ENCODE measurements around the gene PPP4R3C.
"Not testable (repeated sequence)": the region's sequence is repeated elsewhere in the genome, so short reads cannot be mapped to it uniquely, and the experiment has no call there.

PPP4R3C gene

DNA sequence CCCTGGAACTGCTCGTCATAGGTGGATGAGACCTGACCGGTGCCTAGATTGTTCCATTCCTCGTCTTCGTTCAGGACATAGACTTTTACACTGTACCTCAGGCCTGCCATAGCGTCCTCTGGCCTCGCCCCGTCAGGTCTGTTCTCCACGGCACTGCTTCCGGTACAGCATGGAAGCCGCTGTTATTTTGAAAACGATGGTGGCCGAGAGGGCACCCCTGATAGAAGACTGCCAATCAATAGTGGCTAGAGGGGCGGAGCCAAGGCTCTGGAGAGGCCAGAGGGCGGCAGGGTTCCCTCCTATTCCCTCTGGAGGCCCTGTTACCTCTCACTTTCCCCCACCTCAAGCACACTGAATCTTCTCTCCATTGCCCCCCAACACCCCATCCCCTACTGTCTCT, at the start of gene PPP4R3C:
Gene PPP4R3C, minus strand, starts transcription at position 155 of the 400 bp plus-strand sequence. Its CDS starts 45 bp downstream, at position 110.
- no peak for TF ChIP-seq CTCF (IDR thresholded peaks at IDR 0.05)
- DNase-seq (ENCODE audit: low spot score), result no peak

GRCh38 chrX:27491397-27491796, 28.3 kb upstream of the PPP4R3C start:
- Histone ChIP-seq H3K27ac (no peak overlapping the region), H3K4me3 (no peak overlapping the region)
- no peak for TF ChIP-seq CTCF (IDR thresholded peaks at IDR 0.05)
- DNase-seq (ENCODE audit: low spot score), result no peak

More for the DNA sequence above, at the start of gene PPP4R3C:
- Histone ChIP-seq H3K27ac (no peak within 1 kb of the TSS), H3K4me3 (no peak within 1 kb of the TSS)

GRCh38 chrX:27466051-27466450, 2.9 kb upstream of the PPP4R3C start:
- DNase-seq (ENCODE audit: low spot score), result no peak
- H3K27ac ChIP-seq, result no peak overlapping the region
- no peak for TF ChIP-seq CTCF (IDR thresholded peaks at IDR 0.05)

DNA sequence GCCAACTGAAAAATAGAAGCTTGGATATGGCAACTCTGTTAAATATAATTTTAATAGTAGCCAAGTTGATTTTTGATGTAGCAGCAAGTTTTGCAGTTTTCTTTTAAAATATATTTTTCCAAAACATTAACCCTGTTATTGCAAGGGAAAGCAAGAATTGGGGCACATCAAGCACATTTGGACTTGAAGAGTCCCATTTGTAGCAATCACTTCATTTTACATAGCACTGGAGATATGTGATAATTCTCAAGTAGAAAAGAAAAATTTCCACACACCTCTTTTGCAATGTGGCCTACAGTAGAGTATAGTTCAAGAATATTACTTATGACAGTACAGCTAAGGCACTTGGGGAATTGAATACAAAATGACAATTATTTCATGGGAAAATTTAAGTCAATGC, 1.9 kb upstream of the PPP4R3C start:
- no peak for TF ChIP-seq CTCF (IDR thresholded peaks at IDR 0.05)
- no peak for DNase-seq (ENCODE audit: low spot score)
- Histone ChIP-seq H3K4me3 (no peak overlapping the region), H3K27ac (no peak overlapping the region)

More at GRCh38 chrX:27466051-27466450, 2.9 kb upstream of the PPP4R3C start:
- H3K4me3 ChIP-seq, result no peak overlapping the region

DNA sequence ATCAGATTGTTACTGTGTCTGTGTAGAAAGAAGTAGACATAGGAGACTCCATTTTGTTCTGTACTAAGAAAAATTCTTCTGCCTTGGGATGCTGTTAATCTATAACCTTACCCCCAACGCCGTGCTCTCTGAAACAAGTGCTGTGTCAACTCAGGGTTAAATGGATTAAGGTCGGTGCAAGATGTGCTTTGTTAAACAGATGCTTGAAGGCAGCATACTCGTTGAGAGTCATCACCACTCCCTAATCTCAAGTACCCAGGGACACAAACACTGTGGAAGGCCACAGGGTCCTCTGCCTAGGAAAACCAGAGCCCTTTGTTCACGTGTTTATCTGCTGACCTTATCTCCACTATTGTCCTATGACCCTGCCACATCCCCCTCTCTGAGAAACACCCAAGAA, 4.0 kb downstream of the PPP4R3C start:
- not testable (repeated sequence) for H3K4me3 ChIP-seq; H3K27ac ChIP-seq; DNase-seq (ENCODE audit: low spot score)

DNA sequence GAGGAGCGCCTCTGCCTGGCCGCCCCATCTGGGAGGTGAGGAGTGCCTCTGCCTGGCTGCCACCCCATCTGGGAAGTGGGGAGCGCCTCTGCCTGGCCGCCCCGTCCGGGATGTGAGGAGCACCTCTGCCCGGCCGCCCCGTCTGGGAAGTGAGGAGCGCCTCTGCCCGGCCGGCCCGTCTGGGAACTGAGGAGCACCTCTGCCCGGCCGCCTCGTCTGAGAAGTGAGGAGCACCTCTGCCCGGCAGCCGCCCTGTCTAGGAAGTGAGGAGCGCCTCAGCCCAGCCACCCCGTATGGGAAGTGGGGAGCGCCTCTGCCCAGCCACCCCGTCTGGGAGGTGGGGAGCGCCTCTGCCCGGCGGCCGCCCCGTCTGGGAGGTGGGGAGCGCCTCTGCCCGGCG, 4.6 kb downstream of the PPP4R3C start:
- not testable (repeated sequence) for H3K27ac ChIP-seq; DNase-seq (ENCODE audit: low spot score); H3K4me3 ChIP-seq

GRCh38 chrX:27451324-27451723, 11.8 kb downstream of the PPP4R3C start:
- no peak for DNase-seq (ENCODE audit: low spot score)
- TF ChIP-seq CTCF (IDR thresholded peaks at IDR 0.05), result no peak
- H3K4me3 ChIP-seq, result no peak overlapping the region
- H3K27ac ChIP-seq, result no peak overlapping the region

GRCh38 chrX:27446423-27446822, 16.7 kb downstream of the PPP4R3C start:
- DNase-seq (ENCODE audit: low spot score), result no peak
- TF ChIP-seq CTCF (IDR thresholded peaks at IDR 0.05), result no peak
- H3K27ac ChIP-seq, result no peak overlapping the region
- no peak overlapping the region for H3K4me3 ChIP-seq

All from coronary artery (tissue), 2 donors.